Testis (tissue), 2 donors: ENCODE results near the gene AASDH.

Experiments used
- POLR2A ChIP-seq: fragments of 450-650 bp; IDR thresholded peaks from one replicate; pipeline ENCODE4 v1.6.1; 2017; ENCODE audit warnings: antibody characterized with exemption, mild to moderate bottlenecking, moderate library complexity
- TF ChIP-seq, protein P1 (sequence below), 3 experiments: fragments of 450-650 bp in 2 of 3; fragments of 200-600 bp in 1 of 3; sonication (generic) in 1 of 3; IDR thresholded peaks; one replicate each; pipeline ENCODE4 v1.5.1; 2016 to 2019; ENCODE audit warnings: antibody characterized with exemption in 3 of 3, mild to moderate bottlenecking in 2 of 3, moderate library complexity in 1 of 3

GRCh38 chr4:56320293-56320692, 67.0 kb downstream of the AASDH start:
- TF ChIP-seq, protein P1, sequence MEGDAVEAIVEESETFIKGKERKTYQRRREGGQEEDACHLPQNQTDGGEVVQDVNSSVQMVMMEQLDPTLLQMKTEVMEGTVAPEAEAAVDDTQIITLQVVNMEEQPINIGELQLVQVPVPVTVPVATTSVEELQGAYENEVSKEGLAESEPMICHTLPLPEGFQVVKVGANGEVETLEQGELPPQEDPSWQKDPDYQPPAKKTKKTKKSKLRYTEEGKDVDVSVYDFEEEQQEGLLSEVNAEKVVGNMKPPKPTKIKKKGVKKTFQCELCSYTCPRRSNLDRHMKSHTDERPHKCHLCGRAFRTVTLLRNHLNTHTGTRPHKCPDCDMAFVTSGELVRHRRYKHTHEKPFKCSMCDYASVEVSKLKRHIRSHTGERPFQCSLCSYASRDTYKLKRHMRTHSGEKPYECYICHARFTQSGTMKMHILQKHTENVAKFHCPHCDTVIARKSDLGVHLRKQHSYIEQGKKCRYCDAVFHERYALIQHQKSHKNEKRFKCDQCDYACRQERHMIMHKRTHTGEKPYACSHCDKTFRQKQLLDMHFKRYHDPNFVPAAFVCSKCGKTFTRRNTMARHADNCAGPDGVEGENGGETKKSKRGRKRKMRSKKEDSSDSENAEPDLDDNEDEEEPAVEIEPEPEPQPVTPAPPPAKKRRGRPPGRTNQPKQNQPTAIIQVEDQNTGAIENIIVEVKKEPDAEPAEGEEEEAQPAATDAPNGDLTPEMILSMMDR (IDR thresholded peaks at IDR 0.05): no peak
- TF ChIP-seq POLR2A: no peak
